ENCODE results near the gene SMURF2. TPM values are rescaled to one million over a fixed set of nuclear protein-coding genes. Genes with fewer than 3 reads are reported as not detected.

Gene SMURF2
- total and polyA plus RNA-seq, 4 donors: 9.9 to 85.6 (median 22.5) TPM

DNA sequence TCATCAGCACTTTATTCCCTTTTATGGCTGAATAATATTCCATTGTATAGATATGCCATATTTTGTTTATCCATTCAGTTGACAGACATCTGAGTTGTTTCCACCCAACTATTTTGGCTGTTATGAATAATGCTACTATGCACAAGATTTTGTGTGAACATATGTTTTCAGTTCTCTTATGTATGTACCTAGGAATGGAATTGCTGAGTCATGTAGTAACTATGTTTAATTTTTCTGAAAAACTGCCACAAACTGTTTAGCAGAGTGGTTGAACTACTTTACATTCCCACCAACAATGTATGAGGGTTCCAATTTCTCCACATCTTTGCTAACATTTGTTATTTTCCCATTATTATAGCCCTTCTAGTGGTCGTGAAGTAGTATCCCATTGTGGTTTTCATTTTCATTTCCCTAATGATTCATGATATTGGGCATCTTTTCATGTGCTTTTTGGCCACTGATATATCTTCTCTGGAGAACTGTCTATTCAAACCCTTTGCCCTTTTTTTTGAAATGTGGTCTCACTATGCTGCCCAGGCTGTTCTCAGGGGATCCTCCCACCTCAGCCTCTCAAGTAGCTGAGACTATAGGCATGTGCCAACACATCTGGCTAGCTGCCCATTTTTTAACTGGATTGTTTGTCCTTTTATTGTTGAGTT lies 26.3 kb downstream of the SMURF2 start:
- Histone ChIP-seq H3K27me3 (ENCODE audit: control insufficient read depth in 3 of 3, insufficient read depth in 3 of 3, low read length in 2 of 3) (no peaks in the 10 kb centered on the region), H3K27ac (ENCODE audit: low read depth in 1 of 2, low read length in 1 of 2) (no peak overlapping the region), H3K36me3 (ENCODE audit: control insufficient read depth in 4 of 4, insufficient read depth in 4 of 4, low read length in 4 of 4) (peaks cover 0 to 2% (median 0%) of the 10 kb centered on the region in 4 donors), H3K9me3 (ENCODE audit: control insufficient read depth in 4 of 4, insufficient read depth in 3 of 4, low read length in 3 of 4) (no peaks in the 10 kb centered on the region), H3K4me3 (no peak overlapping the region), H3K4me1 (ENCODE audit: control insufficient read depth in 5 of 5, insufficient read depth in 5 of 5, low read length in 5 of 5) (peaks cover 0 to 8% (median 5%) of the 10 kb centered on the region in 5 donors), H3K9ac (ENCODE audit: insufficient read depth in 1 of 2, low read length in 2 of 2) (no peak overlapping the region)
- TF ChIP-seq, protein P1, sequence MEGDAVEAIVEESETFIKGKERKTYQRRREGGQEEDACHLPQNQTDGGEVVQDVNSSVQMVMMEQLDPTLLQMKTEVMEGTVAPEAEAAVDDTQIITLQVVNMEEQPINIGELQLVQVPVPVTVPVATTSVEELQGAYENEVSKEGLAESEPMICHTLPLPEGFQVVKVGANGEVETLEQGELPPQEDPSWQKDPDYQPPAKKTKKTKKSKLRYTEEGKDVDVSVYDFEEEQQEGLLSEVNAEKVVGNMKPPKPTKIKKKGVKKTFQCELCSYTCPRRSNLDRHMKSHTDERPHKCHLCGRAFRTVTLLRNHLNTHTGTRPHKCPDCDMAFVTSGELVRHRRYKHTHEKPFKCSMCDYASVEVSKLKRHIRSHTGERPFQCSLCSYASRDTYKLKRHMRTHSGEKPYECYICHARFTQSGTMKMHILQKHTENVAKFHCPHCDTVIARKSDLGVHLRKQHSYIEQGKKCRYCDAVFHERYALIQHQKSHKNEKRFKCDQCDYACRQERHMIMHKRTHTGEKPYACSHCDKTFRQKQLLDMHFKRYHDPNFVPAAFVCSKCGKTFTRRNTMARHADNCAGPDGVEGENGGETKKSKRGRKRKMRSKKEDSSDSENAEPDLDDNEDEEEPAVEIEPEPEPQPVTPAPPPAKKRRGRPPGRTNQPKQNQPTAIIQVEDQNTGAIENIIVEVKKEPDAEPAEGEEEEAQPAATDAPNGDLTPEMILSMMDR (IDR thresholded peaks at IDR 0.05; ENCODE audit: control extremely low read depth, extremely low read depth): no peak
- 36 to 63% methylated on average over 1 of the region's 1 CpG for WGBS, 2 donors
- DNase-seq (no peak), ATAC-seq (ENCODE audit: insufficient read depth, low FRiP score) (no peak)

DNA sequence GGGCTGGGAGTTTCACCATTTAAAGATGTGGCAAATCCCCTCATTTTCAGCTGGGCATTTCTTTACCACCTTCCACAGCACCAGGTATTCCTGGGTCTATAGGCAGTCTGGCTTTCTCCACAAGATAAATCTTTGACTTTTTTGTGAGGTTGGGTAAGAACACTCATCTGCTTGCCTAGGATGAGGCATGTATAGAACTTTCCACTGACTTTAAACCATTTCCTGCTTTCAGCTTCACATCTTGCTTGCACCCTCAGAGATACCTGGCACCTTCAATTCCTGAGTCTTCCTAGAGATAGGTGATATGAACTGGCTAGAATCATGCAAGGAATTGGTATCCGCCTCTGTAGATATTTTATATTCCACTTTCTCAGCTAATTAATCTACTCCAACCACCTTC lies 27.9 kb downstream of the SMURF2 start:
- peaks cover 0 to 12% (median 7%) of the 10 kb centered on the region in 5 donors for H3K4me1 ChIP-seq (ENCODE audit: control insufficient read depth in 5 of 5, insufficient read depth in 5 of 5, low read length in 5 of 5)
- TF ChIP-seq, protein P1 (IDR thresholded peaks at IDR 0.05; ENCODE audit: control extremely low read depth, extremely low read depth): no peak
- H3K4me3 ChIP-seq: no peak overlapping the region
- ATAC-seq (ENCODE audit: insufficient read depth, low FRiP score) (no peak), DNase-seq (no peak)
- H3K9me3 ChIP-seq (ENCODE audit: control insufficient read depth in 4 of 4, insufficient read depth in 3 of 4, low read length in 3 of 4): no peaks in the 10 kb centered on the region
- H3K27ac ChIP-seq (ENCODE audit: low read depth in 1 of 2, low read length in 1 of 2): no peak overlapping the region
- no peak overlapping the region for H3K9ac ChIP-seq (ENCODE audit: insufficient read depth in 1 of 2, low read length in 2 of 2)
- peaks cover 0 to 2% (median 0%) of the 10 kb centered on the region in 4 donors for H3K36me3 ChIP-seq (ENCODE audit: control insufficient read depth in 4 of 4, insufficient read depth in 4 of 4, low read length in 4 of 4)
- 92 to 94% methylated on average over 1 of the region's 1 CpG for WGBS, 2 donors
- H3K27me3 ChIP-seq (ENCODE audit: control insufficient read depth in 3 of 3, insufficient read depth in 3 of 3, low read length in 2 of 3): no peaks in the 10 kb centered on the region

DNA sequence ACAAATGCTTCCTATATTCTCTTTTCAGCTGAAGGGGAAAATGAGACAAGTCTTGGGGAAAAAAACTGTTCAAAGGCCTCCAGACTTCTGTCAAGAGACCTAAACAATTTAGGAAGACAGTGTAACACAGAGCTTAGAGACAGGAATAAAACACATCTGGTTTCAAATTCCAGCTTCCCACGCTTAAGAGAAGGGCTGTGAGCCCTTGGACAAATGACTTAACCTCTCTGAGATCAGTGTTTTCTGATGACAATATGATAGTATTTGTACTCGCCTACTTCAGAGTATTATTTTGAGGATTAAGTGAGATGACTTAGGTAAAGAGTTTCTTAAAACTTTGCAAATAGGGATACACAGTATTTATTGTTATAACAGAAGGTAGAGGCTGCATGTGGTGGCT lies 29.5 kb downstream of the SMURF2 start:
- H3K9ac ChIP-seq (ENCODE audit: insufficient read depth in 1 of 2, low read length in 2 of 2): no peak overlapping the region
- no peak overlapping the region for H3K27ac ChIP-seq (ENCODE audit: low read depth in 1 of 2, low read length in 1 of 2)
- 66 to 79% methylated on average over 2 of the region's 2 CpGs for WGBS, 2 donors
- H3K4me3 ChIP-seq: no peak overlapping the region
- H3K4me1 ChIP-seq (ENCODE audit: control insufficient read depth in 5 of 5, insufficient read depth in 5 of 5, low read length in 5 of 5): peaks cover 0 to 22% (median 8%) of the 10 kb centered on the region in 5 donors
- no peak for ATAC-seq (ENCODE audit: insufficient read depth, low FRiP score)
- H3K9me3 ChIP-seq (ENCODE audit: control insufficient read depth in 4 of 4, insufficient read depth in 3 of 4, low read length in 3 of 4): no peaks in the 10 kb centered on the region
- TF ChIP-seq, protein P1 (IDR thresholded peaks at IDR 0.05; ENCODE audit: control extremely low read depth, extremely low read depth): no peak
- no peaks in the 10 kb centered on the region for H3K36me3 ChIP-seq (ENCODE audit: control insufficient read depth in 4 of 4, insufficient read depth in 4 of 4, low read length in 4 of 4)
- H3K27me3 ChIP-seq (ENCODE audit: control insufficient read depth in 3 of 3, insufficient read depth in 3 of 3, low read length in 2 of 3): no peaks in the 10 kb centered on the region
- DNase-seq: no peak

DNA sequence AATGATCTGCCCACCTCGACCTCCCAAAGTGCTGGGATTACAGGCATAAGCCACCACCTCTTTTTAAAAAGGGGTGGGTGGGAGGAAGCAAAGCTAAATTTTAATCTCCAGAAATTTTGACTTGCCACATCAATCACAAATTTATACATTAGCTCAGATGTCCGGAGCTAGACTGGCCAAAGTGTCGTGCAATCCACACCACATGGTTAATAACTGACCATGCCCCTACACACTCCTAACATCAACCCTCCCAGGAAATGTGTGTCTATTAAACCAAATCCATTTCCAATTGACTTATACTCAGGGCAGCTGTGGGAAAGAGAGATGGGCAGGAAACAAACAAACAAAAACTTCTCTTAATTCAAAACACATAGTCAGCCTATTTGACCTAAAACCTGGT lies 29.9 kb downstream of the SMURF2 start:
- Histone ChIP-seq H3K27me3 (ENCODE audit: control insufficient read depth in 3 of 3, insufficient read depth in 3 of 3, low read length in 2 of 3) (no peaks in the 10 kb centered on the region), H3K36me3 (ENCODE audit: control insufficient read depth in 4 of 4, insufficient read depth in 4 of 4, low read length in 4 of 4) (no peaks in the 10 kb centered on the region), H3K4me3 (no peak overlapping the region), H3K27ac (ENCODE audit: low read depth in 1 of 2, low read length in 1 of 2) (no peak overlapping the region), H3K9me3 (ENCODE audit: control insufficient read depth in 4 of 4, insufficient read depth in 3 of 4, low read length in 3 of 4) (no peaks in the 10 kb centered on the region), H3K4me1 (ENCODE audit: control insufficient read depth in 5 of 5, insufficient read depth in 5 of 5, low read length in 5 of 5) (peaks cover 0 to 25% (median 8%) of the 10 kb centered on the region in 5 donors), H3K9ac (ENCODE audit: insufficient read depth in 1 of 2, low read length in 2 of 2) (no peak overlapping the region)
- DNase-seq (no peak), ATAC-seq (ENCODE audit: insufficient read depth, low FRiP score) (no peak)
- TF ChIP-seq, protein P1 (IDR thresholded peaks at IDR 0.05; ENCODE audit: control extremely low read depth, extremely low read depth): no peak
- WGBS, 2 donors: 48 to 66% methylated on average over 3 of the region's 3 CpGs

Data from lung (tissue), 12 donors.